NK-92 (cell line): Measurements from ENCODE around the gene PSG1.
"Not testable (repeated sequence)": the region's sequence is repeated elsewhere in the genome, so short reads cannot be mapped to it uniquely, and the experiment has no call there.

Experiments used
- DNase-seq: peaks from one replicate; lab custom pipeline; 2025; ENCODE audit not compliant: unreplicated experiment; lab: John Stamatoyannopoulos, UW

Gene PSG1

DNA sequence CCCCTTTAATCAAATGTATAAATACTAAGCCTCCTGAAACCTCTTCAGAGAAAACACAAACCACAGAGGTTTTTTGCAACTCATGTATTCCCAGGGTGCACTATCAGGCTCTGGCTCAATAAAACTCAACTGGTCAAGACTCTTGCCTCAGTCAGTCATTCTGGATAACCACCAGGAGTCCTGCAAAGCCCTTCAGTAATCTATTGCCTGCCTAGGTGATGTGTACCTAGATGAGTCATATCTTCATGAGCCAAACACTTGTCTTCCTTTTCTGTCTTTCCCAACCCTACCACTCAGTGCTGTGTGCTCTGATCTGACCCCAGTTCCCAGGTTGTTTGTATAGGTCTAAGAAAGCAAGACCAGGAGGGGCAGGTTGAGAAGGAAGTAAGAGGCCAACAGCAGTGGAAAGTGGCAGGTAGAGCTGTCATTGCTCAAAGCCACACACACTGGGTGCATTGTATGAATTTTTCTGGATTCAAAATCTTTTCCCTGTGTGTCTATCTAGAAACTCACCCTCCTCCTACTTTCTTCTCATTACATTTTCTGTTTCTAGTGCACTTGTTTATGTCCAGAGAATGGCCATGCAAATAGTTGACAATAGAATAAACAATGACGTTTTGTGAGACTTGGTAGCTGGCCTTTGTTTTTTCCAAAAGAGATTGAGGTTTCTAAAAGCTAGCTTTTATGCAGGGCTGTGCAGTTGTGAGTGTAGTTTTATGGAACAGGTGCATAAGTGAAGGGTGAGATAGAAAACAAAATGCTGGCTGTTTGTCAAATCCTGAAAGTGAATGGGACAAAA lies 48.1 kb downstream of the PSG1 start:
- DNase-seq, result no peak

DNA sequence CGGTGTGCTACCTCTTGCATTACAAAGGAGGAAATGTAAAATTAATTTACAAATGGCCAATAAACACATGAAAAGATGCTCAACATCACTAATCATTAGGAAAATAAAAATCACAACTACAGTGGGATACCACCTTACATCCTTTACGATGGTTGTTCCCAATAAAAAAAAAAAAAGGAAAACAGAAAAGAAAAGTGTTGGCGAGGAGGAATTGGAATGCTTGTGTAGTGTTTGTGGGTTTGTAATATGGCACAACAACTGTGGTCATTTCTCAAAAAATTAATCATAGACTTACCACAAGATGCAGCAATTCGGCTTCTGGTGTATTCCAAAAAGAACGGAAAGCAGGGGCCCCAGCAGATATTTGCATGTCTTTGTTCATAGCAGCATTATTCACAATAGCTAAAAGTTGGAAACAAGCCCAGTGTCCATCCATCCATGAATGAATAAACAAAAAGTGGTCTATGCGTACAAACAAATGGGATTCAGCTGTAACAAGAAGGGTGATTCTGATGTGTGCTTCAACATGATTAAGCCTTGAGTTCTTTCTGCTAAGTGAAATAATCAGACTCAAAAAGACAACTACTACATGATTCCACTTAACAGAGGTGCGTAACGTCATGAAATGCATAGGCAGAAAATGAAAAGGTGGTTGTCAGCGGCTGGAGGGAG lies 58.1 kb downstream of the PSG1 start:
- DNase-seq, result not testable (repeated sequence)

DNA sequence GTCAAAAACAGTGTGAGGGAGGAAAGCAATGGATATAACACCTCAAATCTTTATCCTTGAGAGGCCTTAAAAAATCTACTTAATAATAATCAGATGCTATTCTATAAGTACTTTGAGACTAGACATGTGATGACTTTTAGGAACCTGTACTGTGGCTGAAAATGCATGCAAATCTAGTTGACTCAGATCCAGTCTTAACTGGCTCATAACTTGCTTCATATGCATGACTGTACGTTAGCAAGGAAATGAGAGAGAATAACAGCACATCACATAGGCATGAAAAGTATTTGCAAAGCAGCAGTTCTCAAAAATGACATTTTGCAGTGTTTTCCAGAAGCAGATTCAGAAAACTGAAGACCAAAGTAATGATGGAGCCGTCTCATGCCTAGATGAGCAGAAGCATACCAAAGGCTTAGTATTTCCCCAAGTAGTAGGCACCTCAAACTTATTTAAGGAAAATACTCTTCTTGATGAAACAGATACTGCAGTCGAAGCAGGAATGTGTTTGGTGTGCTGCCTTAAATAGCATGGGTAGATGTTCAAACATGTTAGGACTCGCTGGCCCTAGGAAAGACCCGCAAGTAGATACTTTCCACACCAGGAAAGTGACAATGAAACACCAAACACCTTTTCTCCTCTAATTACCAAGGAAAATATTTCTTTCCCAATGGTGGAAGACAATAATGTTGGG lies 59.4 kb downstream of the PSG1 start:
- DNase-seq, result not testable (repeated sequence)

DNA sequence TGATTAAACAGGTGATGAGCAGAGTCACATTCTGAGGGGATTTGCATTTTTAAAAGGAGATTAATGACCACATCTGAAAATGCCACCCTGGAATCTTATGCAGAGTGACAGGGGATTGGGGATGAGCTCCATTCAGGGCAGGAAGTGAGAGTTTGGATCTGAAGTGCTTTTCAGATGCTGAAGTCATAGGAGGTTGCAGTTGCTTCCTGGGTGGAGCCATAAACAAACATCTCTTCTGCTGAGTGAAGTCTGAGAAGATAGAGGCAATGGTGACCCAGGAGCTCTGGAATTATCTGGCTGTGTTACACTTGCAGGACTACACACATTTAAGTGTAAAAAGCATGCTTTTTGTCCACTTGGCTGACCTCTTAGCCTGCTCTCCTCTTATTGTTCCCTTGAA lies 62.6 kb downstream of the PSG1 start:
- no peak for DNase-seq
